DMS53 treated with DMSO at 0.1 percent for 48 hours (cell line): Measurements from ENCODE around the gene GAS6.
"Not testable (repeated sequence)": the region's sequence is repeated elsewhere in the genome, so short reads cannot be mapped to it uniquely, and the experiment has no call there.

Experiments
- DNase-seq: peaks from one replicate; lab custom pipeline; 2025; ENCODE audit not compliant: unreplicated experiment; lab: John Stamatoyannopoulos, UW

The GAS6 gene

GRCh38 chr13:113811081-113811928 is 52.6 kb downstream of the GAS6 start:
- DNase-seq = no peak

- DNase-seq = no peak
Observed at GRCh38 chr13:113810640-113811039, 53.2 kb downstream of the GAS6 start.

- no peak for DNase-seq
Observed at GRCh38 chr13:113809934-113810333, 53.9 kb downstream of the GAS6 start.

GRCh38 chr13:113808058-113808834 is 55.6 kb downstream of the GAS6 start:
- DNase-seq = no peak

GRCh38 chr13:113806526-113806925 is 57.4 kb downstream of the GAS6 start:
- DNase-seq = no peak

- no peak for DNase-seq
Observed at GRCh38 chr13:113806104-113806471, 57.8 kb downstream of the GAS6 start.

- no peak for DNase-seq
Observed at GRCh38 chr13:113805431-113806103, 58.3 kb downstream of the GAS6 start.

GRCh38 chr13:113804703-113805430 is 59.0 kb downstream of the GAS6 start:
- DNase-seq = no peak

- no peak for DNase-seq
Observed at GRCh38 chr13:113804017-113804702, 59.7 kb downstream of the GAS6 start.

- no peak for DNase-seq
Observed at GRCh38 chr13:113803409-113804016, 60.4 kb downstream of the GAS6 start.

GRCh38 chr13:113802761-113803160 is 61.1 kb downstream of the GAS6 start:
- no peak for DNase-seq

- no peak for DNase-seq
Observed at GRCh38 chr13:113802090-113802531, 61.8 kb downstream of the GAS6 start.

GRCh38 chr13:113801289-113801961 is 62.5 kb downstream of the GAS6 start:
- no peak for DNase-seq

GRCh38 chr13:113800576-113800926 is 63.3 kb downstream of the GAS6 start:
- no peak for DNase-seq

- DNase-seq = no peak
Observed at GRCh38 chr13:113798200-113798811, 65.6 kb downstream of the GAS6 start.

- DNase-seq = no peak
Observed at GRCh38 chr13:113796964-113797676, 66.8 kb downstream of the GAS6 start.

- no peak for DNase-seq
Observed at GRCh38 chr13:113796211-113796963, 67.5 kb downstream of the GAS6 start.

GRCh38 chr13:113795362-113795761 is 68.5 kb downstream of the GAS6 start:
- not testable (repeated sequence) for DNase-seq
